HuH-7 (cell line): ENCODE measurements around the gene WASF2.
"Not testable (repeated sequence)": the region's sequence is repeated elsewhere in the genome, so short reads cannot be mapped to it uniquely, and the experiment has no call there.

Experiments used
- DNase-seq: peaks from one replicate; pipeline ENCODE4 v3.0.0; 2011; ENCODE audit warnings: low spot score

The WASF2 gene

GRCh38 chr1:27451343-27451742 is 38.6 kb downstream of the WASF2 start:
- no peak for DNase-seq

- no peak for DNase-seq
Measured at GRCh38 chr1:27448982-27449381, 41.0 kb downstream of the WASF2 start.

- no peak for DNase-seq
Measured at GRCh38 chr1:27447883-27448282, 42.1 kb downstream of the WASF2 start.

- DNase-seq = no peak
Measured at GRCh38 chr1:27447399-27447798, 42.6 kb downstream of the WASF2 start.

- DNase-seq = no peak
Measured at GRCh38 chr1:27446496-27447020, 43.4 kb downstream of the WASF2 start.

- DNase-seq = no peak
Measured at GRCh38 chr1:27445177-27445936, 44.6 kb downstream of the WASF2 start.

- DNase-seq = no peak
Measured at GRCh38 chr1:27444632-27445031, 45.3 kb downstream of the WASF2 start.

GRCh38 chr1:27439150-27439549 is 50.8 kb downstream of the WASF2 start:
- no peak for DNase-seq

- no peak for DNase-seq
Measured at GRCh38 chr1:27438621-27439061, 51.3 kb downstream of the WASF2 start.

- DNase-seq = peak; percentile 55
Measured at GRCh38 chr1:27436204-27437159, 53.5 kb downstream of the WASF2 start.

- no peak for DNase-seq
Measured at GRCh38 chr1:27435566-27436203, 54.3 kb downstream of the WASF2 start.

- no peak for DNase-seq
Measured at GRCh38 chr1:27433706-27434105, 56.3 kb downstream of the WASF2 start.

GRCh38 chr1:27432725-27433124 is 57.2 kb downstream of the WASF2 start:
- DNase-seq = not testable (repeated sequence)

GRCh38 chr1:27431601-27431940 is 58.4 kb downstream of the WASF2 start:
- no peak for DNase-seq

GRCh38 chr1:27430903-27431600 is 58.9 kb downstream of the WASF2 start:
- no peak for DNase-seq

- no peak for DNase-seq
Measured at GRCh38 chr1:27429029-27429425, 60.9 kb downstream of the WASF2 start.

- DNase-seq = no peak
Measured at GRCh38 chr1:27428316-27429028, 61.5 kb downstream of the WASF2 start.

- no peak for DNase-seq
Measured at GRCh38 chr1:27427816-27428315, 62.1 kb downstream of the WASF2 start.

- no peak for DNase-seq
Measured at GRCh38 chr1:27427329-27427728, 62.6 kb downstream of the WASF2 start.

- no peak for DNase-seq
Measured at GRCh38 chr1:27423709-27424108, 66.3 kb downstream of the WASF2 start.
